Endothelial cell of umbilical vein (primary cell): Measurements from ENCODE around the gene HTRA3. TPM values are rescaled to one million over a fixed set of nuclear protein-coding genes. Genes with fewer than 3 reads are reported as not detected.

Experiments
- BruUV-seq: library from RNA; stranded (reverse); fragments of 400-500 nt; replicated peaks from 2 replicates; lab custom pipeline; 2021; lab: Mats Ljungman, UMichigan
- CTCF ChIA-PET: fragments of 300-600, 350-600 bp; sonication (Branson Sonifier 250); formaldehyde crosslinking; loops from one replicate; lab custom pipeline; 2021; ENCODE audit warnings: antibody characterized with exemption, inconsistent platforms; lab: Charles Lee
- POLR2A ChIA-PET: fragments of 300-600, 350-600 bp; sonication (Branson Sonifier 250); formaldehyde crosslinking; loops from one replicate; lab custom pipeline; 2021; ENCODE audit warnings: antibody characterized with exemption, inconsistent platforms; lab: Charles Lee
- DNase-seq: peaks from one replicate; pipeline ENCODE4 v3.0.0-alpha.2; 2011; ENCODE audit warnings: low read depth, low spot score
- FAIRE-seq: peaks from 2 replicates; lab custom pipeline; 2011; peaks lifted over from hg19 to GRCh38; lab: Jason Lieb, UNC
- H2AFZ ChIP-seq: 2 replicates; pipeline ENCODE4 v1.6.0; 2012; ENCODE audit warnings: low read depth, low read length, control low read depth, inconsistent platforms
- H3K27ac ChIP-seq: 2 replicates; pipeline ENCODE4 v1.5.1; 2011; ENCODE audit warnings: low read depth, mild to moderate bottlenecking, control low read depth, low read length, moderate library complexity; ENCODE audit not compliant: insufficient read depth
- H3K27me3 ChIP-seq, 2 experiments: 2 replicates each; pipeline versions ENCODE4 v1.6.0 to v1.6.1; 2011; ENCODE audit warnings: low read length in 2 of 2, mixed read lengths in 1 of 2; ENCODE audit not compliant: control insufficient read depth in 2 of 2, insufficient read depth in 2 of 2
- H3K36me3 ChIP-seq, 2 experiments: 2 replicates in 1 of 2; 3 replicates in 1 of 2; pipeline ENCODE4 v1.5.1; 2011; ENCODE audit warnings: low read length in 2 of 2, mild to moderate bottlenecking in 1 of 2, moderate library complexity in 1 of 2; ENCODE audit not compliant: control insufficient read depth in 2 of 2, insufficient read depth in 2 of 2; ENCODE audit errors: extremely low read depth in 1 of 2
- H3K4me1 ChIP-seq: 3 replicates; pipeline ENCODE4 v1.5.1; 2011; ENCODE audit warnings: mild to moderate bottlenecking, low read length; ENCODE audit not compliant: control insufficient read depth, insufficient read depth; ENCODE audit errors: extremely low read depth
- H3K4me2 ChIP-seq: 2 replicates; pipeline ENCODE4 v1.6.1; 2011; ENCODE audit warnings: low read length, control low read depth, mixed read lengths; ENCODE audit not compliant: insufficient read depth
- H3K4me3 ChIP-seq, 3 experiments: fragments of 200-600 bp in 1 of 3; sonication (generic), shearing (Covaris generic) in 1 of 3; replicated peaks in 1 of 3; 2 replicates each; pipeline ENCODE4 v1.5.1; 2011 to 2016; ENCODE audit warnings: control low read depth in 3 of 3, low read length in 3 of 3, mild to moderate bottlenecking in 2 of 3, inconsistent platforms in 1 of 3, low read depth in 1 of 3, moderate library complexity in 1 of 3; ENCODE audit not compliant: insufficient read depth in 1 of 3
- H3K79me2 ChIP-seq: 2 replicates; pipeline ENCODE4 v1.6.0; 2012; ENCODE audit warnings: low read length, inconsistent platforms; ENCODE audit not compliant: control insufficient read depth, insufficient read depth
- H3K9ac ChIP-seq: replicated peaks from 2 replicates; pipeline ENCODE3; 2011; ENCODE audit warnings: low read length, control low read depth; ENCODE audit not compliant: insufficient read depth; ENCODE audit errors: extremely low read depth
- H3K9me1 ChIP-seq: replicated peaks from 3 replicates; pipeline ENCODE4 v1.6.0; 2011; ENCODE audit warnings: mild to moderate bottlenecking, low read length; ENCODE audit not compliant: control insufficient read depth, insufficient read depth; ENCODE audit errors: extremely low read depth
- H3K9me3 ChIP-seq: replicated peaks from 2 replicates; pipeline ENCODE4 v1.5.1; 2012; ENCODE audit warnings: low read length, inconsistent platforms; ENCODE audit not compliant: control insufficient read depth, insufficient read depth
- H4K20me1 ChIP-seq: replicated peaks from 2 replicates; pipeline ENCODE3; 2011; ENCODE audit warnings: mild to moderate bottlenecking, low read length; ENCODE audit not compliant: control insufficient read depth, insufficient read depth; ENCODE audit errors: extremely low read depth
- EZH2 ChIP-seq: IDR thresholded peaks from 2 replicates; pipeline ENCODE4 v1.6.1; 2012; ENCODE audit warnings: borderline replicate concordance, low read depth, mild to moderate bottlenecking, moderate library complexity, low read length, inconsistent platforms; ENCODE audit not compliant: severe bottlenecking
- FOS ChIP-seq: IDR thresholded peaks from 2 replicates; pipeline ENCODE4 v1.6.1; 2011; ENCODE audit warnings: mild to moderate bottlenecking, low read length, moderate library complexity, borderline replicate concordance; ENCODE audit not compliant: insufficient read depth
- GATA2 ChIP-seq: IDR thresholded peaks from 2 replicates; pipeline ENCODE4 v1.7.0; 2011; ENCODE audit warnings: low read depth, mild to moderate bottlenecking, moderate library complexity, mixed read lengths, low read length; ENCODE audit not compliant: insufficient read length, insufficient read depth
- JUN ChIP-seq: IDR thresholded peaks from 2 replicates; pipeline ENCODE4 v1.6.1; 2011; ENCODE audit warnings: borderline replicate concordance, low read depth; ENCODE audit not compliant: insufficient read length, insufficient read depth
- MYC ChIP-seq: IDR thresholded peaks from one replicate; pipeline ENCODE4 v1.6.1; 2011; ENCODE audit warnings: mild to moderate bottlenecking, low read depth, low read length
- POLR2A ChIP-seq: IDR thresholded peaks from 2 replicates; pipeline ENCODE4 v1.6.1; 2012; ENCODE audit warnings: low read depth, mild to moderate bottlenecking, control low read depth, low read length
- POLR2AphosphoS5 ChIP-seq: IDR thresholded peaks from 2 replicates; pipeline ENCODE4 v1.6.1; 2012; ENCODE audit warnings: low read depth, mild to moderate bottlenecking, control low read depth, low read length, moderate library complexity; ENCODE audit not compliant: insufficient read depth
- dilution Hi-C: fragments of 300-500 bp; cut with MboI; formaldehyde crosslinking; loops from one replicate; pipeline ENCODE4 v1.15.0; 2019; ENCODE audit warnings: low sequenced_read_pairs; ENCODE audit not compliant: extremely low pct_ligation_motif_present
- intact Hi-C: fragments of 100-400 bp; cut with micrococcal nuclease; formaldehyde crosslinking; loops from one replicate; pipeline ENCODE4 v1.10.0; 2022
- polyA plus RNA-seq, 4 experiments: library from polyadenylated mRNA; depleted of rRNA in 3 of 4; stranded (reverse) in 3 of 4; unstranded in 1 of 4; fragments of >200 nt; gene quantifications; 2 replicates each; pipeline versions ENCODE4 v1.2.1 to v1.2.3, GENCODE V29; 2011 to 2012; ENCODE audit warnings: missing spikeins in 1 of 4
- total RNA-seq: library from RNA; stranded (reverse); gene quantifications from 2 replicates; pipeline ENCODE4 v1.2.3, GENCODE V29; 2021
- TF ChIP-seq, protein P1 (sequence below): IDR thresholded peaks from 2 replicates; pipeline ENCODE4 v1.6.1; 2011; ENCODE audit not compliant: insufficient read depth, insufficient read length

HTRA3 gene
- total and polyA plus RNA-seq, 2 donors (not counting 3 experiments of a cell fraction or from before 2014, with no cell fraction given), result 9.0 to 12.0 TPM

- H3K4me3 ChIP-seq, result no peak overlapping the region
- intact Hi-C loops (no loop called here), dilution Hi-C loops (no loop called here)
- no peaks in the 10 kb centered on the region for H3K79me2 ChIP-seq
- CTCF ChIA-PET, result no interaction called here
- peaks cover 5 to 9% of the 10 kb centered on the region in 2 experiments for H3K27me3 ChIP-seq
- no peaks in the 10 kb centered on the region for H3K36me3 ChIP-seq
- H4K20me1 ChIP-seq, result no peaks in the 10 kb centered on the region
- POLR2A ChIA-PET, result no interaction called here
- FAIRE-seq (no peak), DNase-seq (peak; percentile 36)
- H3K9me1 ChIP-seq, result no peaks in the 10 kb centered on the region
- H3K9ac ChIP-seq, result no peak overlapping the region
- H3K27ac ChIP-seq, result no peak overlapping the region
- no TSS peak for BruUV-seq
- H3K4me2 ChIP-seq, result no peak overlapping the region
- H3K4me1 ChIP-seq, result no peaks in the 10 kb centered on the region
- H3K9me3 ChIP-seq, result no peaks in the 10 kb centered on the region
- TF ChIP-seq FOS, result no peak
- no peak for TF ChIP-seq GATA2
- no peak for TF ChIP-seq MYC
- TF ChIP-seq, protein P1, sequence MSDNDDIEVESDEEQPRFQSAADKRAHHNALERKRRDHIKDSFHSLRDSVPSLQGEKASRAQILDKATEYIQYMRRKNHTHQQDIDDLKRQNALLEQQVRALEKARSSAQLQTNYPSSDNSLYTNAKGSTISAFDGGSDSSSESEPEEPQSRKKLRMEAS, result no peak
- no peak for TF ChIP-seq EZH2
- no peak for TF ChIP-seq POLR2AphosphoS5
- TF ChIP-seq POLR2A, result no peak
- no peak for TF ChIP-seq JUN
- no peak overlapping the region for H2AFZ ChIP-seq
Observed at GRCh38 chr4:8355864-8356565, 86.5 kb downstream of the HTRA3 start.

Other genes starting within 250 kb of the HTRA3 start
- 0.30 and 0.66 TPM in 2 replicates for gene ABLIM2, start 110.9 kb upstream of the HTRA3 start, total RNA-seq
- gene ABLIM2, start 110.9 kb upstream of the HTRA3 start, polyA plus RNA-seq, result 0.18 and 0.28 TPM in 2 replicates
- 174 and 192 TPM in 2 replicates for gene SH3TC1, start 70.5 kb upstream of the HTRA3 start, total RNA-seq
- 96.5 and 115 TPM in 2 replicates for gene SH3TC1, start 70.5 kb upstream of the HTRA3 start, polyA plus RNA-seq
- 25.6 and 26.3 TPM in 2 replicates for gene ACOX3, start 171.0 kb downstream of the HTRA3 start, total RNA-seq
- gene ACOX3, start 171.0 kb downstream of the HTRA3 start, polyA plus RNA-seq, result 10.6 and 13.0 TPM in 2 replicates
- 17.3 and 20.7 TPM in 2 replicates for gene TRMT44, start 171.0 kb downstream of the HTRA3 start, total RNA-seq
- 10.4 and 10.6 TPM in 2 replicates for gene TRMT44, start 171.0 kb downstream of the HTRA3 start, polyA plus RNA-seq